ENCODE data around the gene PEX10. TPM values are rescaled to one million over a fixed set of nuclear protein-coding genes. Genes with fewer than 3 reads are reported as not detected.
A peak's percentile ranks its signal among the peaks of the same experiment; 100 is the strongest.

PEX10 gene
- total and polyA plus RNA-seq, 8 donors = 10.1 to 16.8 (median 12.2) TPM

DNA sequence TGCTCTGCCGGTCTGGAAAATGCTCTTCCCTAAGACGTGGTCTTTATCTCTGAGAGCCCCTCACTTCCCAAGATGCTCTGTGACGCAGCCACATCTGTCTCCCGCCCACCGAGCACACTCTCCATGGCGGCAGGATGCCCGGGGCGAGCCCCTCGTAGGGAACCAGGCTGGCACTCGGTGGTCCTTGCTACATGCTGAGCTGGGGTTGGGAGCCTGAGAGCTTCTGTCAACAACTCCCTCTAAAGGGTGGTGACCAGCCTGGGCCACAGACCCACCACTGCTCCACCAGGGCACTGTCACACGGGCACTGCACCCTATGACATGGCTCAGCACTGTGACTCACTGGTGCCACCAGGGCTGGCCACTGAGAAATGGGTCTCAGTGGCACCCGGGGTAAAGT lies 2.6 kb downstream of the PEX10 start:
- no peaks in the 10 kb centered on the region for H3K9me3 ChIP-seq
- ATAC-seq = no peak
- H3K36me3 ChIP-seq = peaks cover 0 to 6% (median 3%) of the 10 kb centered on the region in 3 donors
- no peak overlapping the region for H3K4me3 ChIP-seq
- H3K4me1 ChIP-seq = peaks cover 6 to 16% (median 13%) of the 10 kb centered on the region in 3 donors
- DNase-seq = peak in 2 of 6 donors; percentile 26 to 72
- 87 to 89% methylated on average over 12 of the region's 12 CpGs for WGBS, 2 donors
- H3K27me3 ChIP-seq = no peaks in the 10 kb centered on the region
- TF ChIP-seq, protein P1, sequence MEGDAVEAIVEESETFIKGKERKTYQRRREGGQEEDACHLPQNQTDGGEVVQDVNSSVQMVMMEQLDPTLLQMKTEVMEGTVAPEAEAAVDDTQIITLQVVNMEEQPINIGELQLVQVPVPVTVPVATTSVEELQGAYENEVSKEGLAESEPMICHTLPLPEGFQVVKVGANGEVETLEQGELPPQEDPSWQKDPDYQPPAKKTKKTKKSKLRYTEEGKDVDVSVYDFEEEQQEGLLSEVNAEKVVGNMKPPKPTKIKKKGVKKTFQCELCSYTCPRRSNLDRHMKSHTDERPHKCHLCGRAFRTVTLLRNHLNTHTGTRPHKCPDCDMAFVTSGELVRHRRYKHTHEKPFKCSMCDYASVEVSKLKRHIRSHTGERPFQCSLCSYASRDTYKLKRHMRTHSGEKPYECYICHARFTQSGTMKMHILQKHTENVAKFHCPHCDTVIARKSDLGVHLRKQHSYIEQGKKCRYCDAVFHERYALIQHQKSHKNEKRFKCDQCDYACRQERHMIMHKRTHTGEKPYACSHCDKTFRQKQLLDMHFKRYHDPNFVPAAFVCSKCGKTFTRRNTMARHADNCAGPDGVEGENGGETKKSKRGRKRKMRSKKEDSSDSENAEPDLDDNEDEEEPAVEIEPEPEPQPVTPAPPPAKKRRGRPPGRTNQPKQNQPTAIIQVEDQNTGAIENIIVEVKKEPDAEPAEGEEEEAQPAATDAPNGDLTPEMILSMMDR (IDR thresholded peaks at IDR 0.05) = no peak
- H3K27ac ChIP-seq = no peak overlapping the region
- intact Hi-C loops (cut with DNase I) = no loop called here
- FAIRE-seq = no peak

DNA sequence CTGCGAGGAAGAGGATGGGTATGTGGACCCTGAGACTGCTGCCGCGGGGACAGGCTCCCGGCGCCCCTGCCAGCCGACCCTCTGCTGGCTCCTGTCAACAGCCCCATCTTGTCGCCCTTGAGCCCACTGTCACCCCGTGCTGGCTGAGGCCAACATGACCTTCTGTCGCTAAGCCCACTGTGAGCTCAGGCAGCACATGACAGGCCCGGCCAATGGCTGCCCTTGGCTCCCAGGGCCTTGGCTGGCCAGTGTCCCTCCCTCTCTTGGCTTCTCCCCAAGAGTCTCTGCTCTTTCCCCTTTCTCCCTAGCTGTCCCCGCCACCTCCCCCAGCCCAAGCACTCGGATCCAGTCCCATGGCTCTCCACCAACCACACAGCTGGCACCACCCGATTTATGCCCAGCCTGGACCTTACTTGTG lies 3.5 kb downstream of the PEX10 start:
- intact Hi-C loops (cut with DNase I) = no loop called here

DNA sequence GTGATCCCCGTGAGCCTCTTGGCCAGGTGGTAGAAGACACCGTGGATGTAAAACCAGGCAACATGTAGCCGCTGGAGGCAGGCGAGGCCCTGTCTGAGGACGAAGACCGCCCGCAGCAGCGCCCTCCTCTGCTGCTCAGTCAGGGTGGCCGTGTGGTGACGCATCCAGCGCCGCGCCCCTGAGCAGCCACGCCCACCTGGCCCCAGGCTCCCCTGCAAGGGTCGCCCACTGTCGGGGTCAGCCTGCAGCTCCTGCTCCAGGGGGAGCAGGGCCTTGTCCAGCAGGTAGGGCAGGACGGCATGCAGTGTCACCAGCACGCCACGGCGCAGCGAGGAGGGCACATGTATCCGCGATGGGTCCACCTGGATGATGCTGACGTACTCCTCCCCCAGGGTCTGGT lies 3.9 kb downstream of the PEX10 start:
- H3K9me3 ChIP-seq = no peaks in the 10 kb centered on the region
- H3K27ac ChIP-seq = no peak overlapping the region
- no peaks in the 10 kb centered on the region for H3K27me3 ChIP-seq
- peaks cover 3 to 10% (median 5%) of the 10 kb centered on the region in 3 donors for H3K4me1 ChIP-seq
- FAIRE-seq (no peak), ATAC-seq (no peak), DNase-seq (peak in 2 of 6 donors; percentile 45 to 78)
- TF ChIP-seq, protein P1 (IDR thresholded peaks at IDR 0.05) = no peak
- H3K36me3 ChIP-seq = peaks cover 4 to 17% (median 16%) of the 10 kb centered on the region in 3 donors
- intact Hi-C loops (cut with DNase I) = no loop called here
- WGBS, 2 donors = 93 to 94% methylated on average over 24 of the region's 24 CpGs
- H3K4me3 ChIP-seq = no peak overlapping the region

More for the DNA sequence above, 3.5 kb downstream of the PEX10 start:
- 82 to 88% methylated on average over 13 of the region's 13 CpGs for WGBS, 2 donors
- Histone ChIP-seq H3K4me3 (no peak overlapping the region), H3K36me3 (peaks cover under 1 to 13% (median 12%) of the 10 kb centered on the region in 3 donors), H3K27ac (no peak overlapping the region), H3K4me1 (peaks cover 6 to 13% (median 9%) of the 10 kb centered on the region in 3 donors), H3K9me3 (no peaks in the 10 kb centered on the region), H3K27me3 (no peaks in the 10 kb centered on the region)
- peak in 1 of 6 donors; percentile 36 for DNase-seq
- no peak for ATAC-seq
- TF ChIP-seq, protein P1 (IDR thresholded peaks at IDR 0.05) = no peak
- no peak for FAIRE-seq

DNA sequence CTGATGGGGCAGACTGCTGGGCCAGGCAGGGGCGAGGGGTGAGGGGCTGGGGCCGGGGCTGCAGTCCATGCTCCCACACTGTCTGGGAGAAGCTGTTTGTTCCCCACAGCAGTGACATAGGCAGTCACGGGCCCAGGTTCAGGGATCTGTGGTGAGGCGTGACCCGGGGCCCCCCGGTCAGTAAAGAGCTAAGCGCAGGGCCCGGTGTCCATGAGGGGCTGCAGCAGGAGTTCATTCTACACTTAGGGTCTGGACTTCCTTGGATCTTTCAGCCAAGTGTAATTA lies 4.4 kb downstream of the PEX10 start:
- DNase-seq = peak in 1 of 6 donors; percentile 31
- no peaks in the 10 kb centered on the region for H3K27me3 ChIP-seq
- WGBS, 2 donors = 96% methylated on average over 8 of the region's 8 CpGs
- peaks cover 0 to 6% (median 4%) of the 10 kb centered on the region in 3 donors for H3K4me1 ChIP-seq
- TF ChIP-seq, protein P1 (IDR thresholded peaks at IDR 0.05) = no peak
- no peak overlapping the region for H3K4me3 ChIP-seq
- peaks cover 4 to 21% (median 17%) of the 10 kb centered on the region in 3 donors for H3K36me3 ChIP-seq
- intact Hi-C loops (cut with DNase I) = no loop called here
- no peak for ATAC-seq
- no peaks in the 10 kb centered on the region for H3K9me3 ChIP-seq
- FAIRE-seq = no peak
- no peak overlapping the region for H3K27ac ChIP-seq

DNA sequence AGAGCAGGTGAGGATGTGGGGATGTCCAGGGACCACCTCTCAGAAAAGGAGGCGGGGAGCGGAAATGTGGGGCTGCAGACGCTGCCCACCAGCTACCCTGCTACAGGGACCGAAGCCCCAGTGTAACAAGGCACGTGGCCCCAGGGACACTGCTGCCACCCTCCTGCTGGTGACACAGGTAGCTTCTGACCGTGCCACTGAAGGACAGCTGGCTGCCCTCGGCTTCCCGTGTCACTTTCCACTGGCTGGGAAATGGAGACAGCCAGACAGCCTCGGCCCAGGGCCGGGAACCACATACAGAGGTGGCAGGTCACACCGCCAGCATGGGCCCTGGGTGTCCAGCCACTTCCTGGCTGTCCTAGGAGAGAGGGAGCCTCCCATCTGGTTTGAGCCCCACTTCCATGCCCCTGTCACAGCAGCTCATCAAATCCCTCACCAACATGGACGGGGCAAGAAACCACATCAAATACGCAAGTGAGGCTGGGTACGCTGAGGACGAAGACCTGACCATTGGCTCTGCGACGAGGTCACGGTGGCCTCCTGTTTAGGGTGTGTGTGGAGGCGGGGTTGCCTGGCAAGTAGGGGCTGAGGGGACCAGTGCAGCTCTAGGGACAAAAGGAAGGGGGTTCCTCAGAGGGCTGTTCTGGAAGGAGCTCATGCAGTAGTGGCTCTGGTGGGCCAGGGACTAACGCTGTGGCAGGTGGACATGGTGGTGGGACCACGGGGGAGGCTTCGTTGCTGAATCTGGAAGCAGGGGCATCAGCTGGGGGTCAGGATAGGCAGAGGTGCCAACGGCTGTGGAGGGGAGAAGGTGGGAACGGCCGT lies 5.0 kb downstream of the PEX10 start:
- TF ChIP-seq, protein P1 (IDR thresholded peaks at IDR 0.05) = no peak
- Histone ChIP-seq H3K4me1 (peaks cover 0 to 6% (median 4%) of the 10 kb centered on the region in 3 donors), H3K4me3 (no peak overlapping the region), H3K27me3 (no peaks in the 10 kb centered on the region), H3K27ac (no peak overlapping the region), H3K9me3 (no peaks in the 10 kb centered on the region), H3K36me3 (peaks cover 4 to 27% (median 23%) of the 10 kb centered on the region in 3 donors)
- FAIRE-seq = no peak
- ATAC-seq = no peak
- peak in 2 of 6 donors; percentile 26 to 64 for DNase-seq
- WGBS, 2 donors = 77 to 82% methylated on average over 25 of the region's 25 CpGs
- intact Hi-C loops (cut with DNase I) = no loop called here

All from pancreas (tissue), 10 donors.